AG04450 (cell line): ENCODE measurements around the gene CLC. TPM values are rescaled to one million over a fixed set of nuclear protein-coding genes. Genes with fewer than 3 reads are reported as not detected.

ENCODE experiments used
- CTCF ChIA-PET: fragments of 300-600, 350-600 bp; formaldehyde crosslinking; extraction: SDS; loops from one replicate; lab custom pipeline; 2022; ENCODE audit warnings: antibody characterized with exemption, inconsistent platforms; lab: Charles Lee
- POLR2A ChIA-PET: fragments of 350-600 bp; formaldehyde crosslinking; extraction: SDS; loops from one replicate; lab custom pipeline; 2021; ENCODE audit warnings: antibody characterized with exemption, inconsistent platforms; lab: Yijun Ruan, JAX
- DNase-seq: peaks from one replicate; pipeline ENCODE4 v3.0.0-alpha.2; 2011; ENCODE audit warnings: low read depth, low spot score
- H3K27ac ChIP-seq: one replicate; pipeline ENCODE4 v1.5.1; 2012; ENCODE audit warnings: low read depth, low read length, control low read depth
- H3K27me3 ChIP-seq: one replicate; pipeline ENCODE4 v1.6.0; 2012; ENCODE audit warnings: low read length; ENCODE audit not compliant: control insufficient read depth, insufficient read depth
- H3K4me3 ChIP-seq: 2 replicates; pipeline ENCODE4 v1.5.1; 2011; ENCODE audit warnings: mild to moderate bottlenecking, low read depth, low read length, control low read depth
- H3K9me3 ChIP-seq: 2 replicates; pipeline ENCODE4 v1.5.1; 2012; ENCODE audit warnings: low read length; ENCODE audit not compliant: control insufficient read depth, insufficient read depth
- polyA plus RNA-seq: library from polyadenylated mRNA; depleted of rRNA; stranded (reverse); fragments of >200 nt; gene quantifications from 2 replicates; pipeline ENCODE4 v1.2.3, GENCODE V29; 2011
- TF ChIP-seq, protein P1 (sequence below): IDR thresholded peaks from 2 replicates; pipeline ENCODE4 v1.5.1; 2011; ENCODE audit warnings: low read depth, low read length, control low read depth, inconsistent platforms

Gene CLC
- polyA plus RNA-seq, 1 experiment, result not detected

DNA sequence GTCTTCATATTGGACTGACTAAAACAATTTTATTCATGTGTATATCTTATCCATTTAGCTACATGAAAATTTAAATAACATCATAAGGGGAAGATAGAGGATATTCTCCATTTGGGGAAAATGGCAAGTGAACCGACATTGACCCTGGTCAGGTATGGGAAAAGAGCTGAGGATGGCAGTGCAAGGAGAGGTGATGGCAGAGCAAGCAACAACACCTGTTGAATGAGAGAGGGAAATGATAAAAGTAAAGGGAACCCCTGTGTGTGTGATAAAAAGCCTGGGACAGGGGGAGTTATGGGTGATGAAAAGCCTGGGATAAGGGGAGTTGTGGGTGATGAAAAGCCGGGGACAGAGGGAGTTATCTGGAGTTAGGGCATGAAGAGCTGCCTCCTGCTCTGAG lies 4.0 kb downstream of the CLC start:
- DNase-seq, result no peak
- Histone ChIP-seq H3K4me3 (no peak overlapping the region), H3K27ac (no peak overlapping the region), H3K9me3 (no peaks in the 10 kb centered on the region), H3K27me3 (no peaks in the 10 kb centered on the region)
- TF ChIP-seq, protein P1, sequence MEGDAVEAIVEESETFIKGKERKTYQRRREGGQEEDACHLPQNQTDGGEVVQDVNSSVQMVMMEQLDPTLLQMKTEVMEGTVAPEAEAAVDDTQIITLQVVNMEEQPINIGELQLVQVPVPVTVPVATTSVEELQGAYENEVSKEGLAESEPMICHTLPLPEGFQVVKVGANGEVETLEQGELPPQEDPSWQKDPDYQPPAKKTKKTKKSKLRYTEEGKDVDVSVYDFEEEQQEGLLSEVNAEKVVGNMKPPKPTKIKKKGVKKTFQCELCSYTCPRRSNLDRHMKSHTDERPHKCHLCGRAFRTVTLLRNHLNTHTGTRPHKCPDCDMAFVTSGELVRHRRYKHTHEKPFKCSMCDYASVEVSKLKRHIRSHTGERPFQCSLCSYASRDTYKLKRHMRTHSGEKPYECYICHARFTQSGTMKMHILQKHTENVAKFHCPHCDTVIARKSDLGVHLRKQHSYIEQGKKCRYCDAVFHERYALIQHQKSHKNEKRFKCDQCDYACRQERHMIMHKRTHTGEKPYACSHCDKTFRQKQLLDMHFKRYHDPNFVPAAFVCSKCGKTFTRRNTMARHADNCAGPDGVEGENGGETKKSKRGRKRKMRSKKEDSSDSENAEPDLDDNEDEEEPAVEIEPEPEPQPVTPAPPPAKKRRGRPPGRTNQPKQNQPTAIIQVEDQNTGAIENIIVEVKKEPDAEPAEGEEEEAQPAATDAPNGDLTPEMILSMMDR, result no peak
- ChIA-PET POLR2A (no interaction called here), CTCF (no interaction called here)

DNA sequence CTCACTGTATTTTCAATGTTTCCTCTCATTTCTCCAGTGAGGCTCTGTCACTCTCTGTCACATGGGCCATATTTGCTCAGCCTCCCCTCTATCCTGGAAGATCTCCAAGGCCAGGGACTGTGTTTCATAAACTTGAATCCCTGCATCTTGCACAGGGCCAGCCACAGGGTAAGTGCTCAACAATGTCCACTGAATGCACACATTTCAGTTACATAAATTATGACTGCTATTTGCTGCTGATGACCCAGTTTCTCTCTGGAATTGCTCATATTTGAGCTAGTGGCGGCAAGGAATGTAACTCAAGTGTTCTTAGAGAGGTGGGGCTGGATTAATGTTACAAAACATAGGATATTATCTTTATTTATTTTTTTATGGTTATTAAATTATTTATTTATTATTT lies 6.1 kb downstream of the CLC start:
- H3K27me3 ChIP-seq, result no peaks in the 10 kb centered on the region
- H3K27ac ChIP-seq, result no peak overlapping the region
- DNase-seq, result no peak
- H3K4me3 ChIP-seq, result no peak overlapping the region
- TF ChIP-seq, protein P1, result no peak
- POLR2A ChIA-PET, result no interaction called here
- no peaks in the 10 kb centered on the region for H3K9me3 ChIP-seq
- CTCF ChIA-PET, result no interaction called here

DNA sequence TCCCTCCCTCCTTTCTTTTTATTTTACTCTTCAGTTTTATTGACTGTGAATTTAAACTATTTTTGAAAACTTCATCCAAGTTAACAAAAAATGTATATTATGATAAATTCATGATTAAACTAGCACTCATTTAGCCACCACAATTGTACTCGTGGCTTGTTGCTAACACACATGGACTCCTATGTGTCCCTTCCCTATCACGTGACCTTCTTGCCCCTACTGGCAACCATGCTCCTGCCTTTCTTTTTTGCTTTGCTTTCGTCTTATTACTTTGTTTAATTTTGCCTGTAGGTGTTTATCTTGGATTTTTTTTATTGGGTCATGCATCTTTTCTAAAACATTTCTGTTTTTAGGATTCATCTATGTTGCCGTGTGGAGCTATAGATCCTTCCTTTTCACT lies 8.2 kb downstream of the CLC start:
- H3K27ac ChIP-seq, result no peak overlapping the region
- POLR2A ChIA-PET, result no interaction called here
- no peak for DNase-seq
- H3K9me3 ChIP-seq, result no peaks in the 10 kb centered on the region
- no peaks in the 10 kb centered on the region for H3K27me3 ChIP-seq
- no peak overlapping the region for H3K4me3 ChIP-seq
- CTCF ChIA-PET, result interaction anchor here (0.5 kb wide), 1 partner anchor 178 kb away, joined by 4 read pairs; no protein-coding TSS in a partner anchor
- TF ChIP-seq, protein P1, result no peak

DNA sequence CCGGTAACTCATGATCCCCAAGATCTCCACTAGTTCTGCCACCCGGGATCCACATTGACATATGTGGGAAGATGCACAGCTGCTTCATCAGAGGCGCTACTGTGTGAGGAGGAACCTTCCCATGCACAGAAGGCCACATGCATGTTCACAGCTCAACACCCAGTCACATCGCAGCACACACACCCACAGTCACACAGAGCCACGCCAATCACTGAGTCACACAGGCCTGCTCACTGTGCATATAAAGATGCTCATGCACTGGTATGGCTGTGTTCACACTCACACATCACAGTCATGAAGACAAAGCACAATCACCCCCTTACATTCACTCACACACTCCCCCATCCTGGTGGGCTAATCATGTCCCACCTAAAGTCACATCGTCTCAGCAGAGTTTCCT lies 9.8 kb downstream of the CLC start:
- H3K4me3 ChIP-seq, result no peak overlapping the region
- CTCF ChIA-PET, result no interaction called here
- no peak overlapping the region for H3K27ac ChIP-seq
- TF ChIP-seq, protein P1, result no peak
- no peaks in the 10 kb centered on the region for H3K27me3 ChIP-seq
- POLR2A ChIA-PET, result no interaction called here
- H3K9me3 ChIP-seq, result no peaks in the 10 kb centered on the region
- no peak for DNase-seq

DNA sequence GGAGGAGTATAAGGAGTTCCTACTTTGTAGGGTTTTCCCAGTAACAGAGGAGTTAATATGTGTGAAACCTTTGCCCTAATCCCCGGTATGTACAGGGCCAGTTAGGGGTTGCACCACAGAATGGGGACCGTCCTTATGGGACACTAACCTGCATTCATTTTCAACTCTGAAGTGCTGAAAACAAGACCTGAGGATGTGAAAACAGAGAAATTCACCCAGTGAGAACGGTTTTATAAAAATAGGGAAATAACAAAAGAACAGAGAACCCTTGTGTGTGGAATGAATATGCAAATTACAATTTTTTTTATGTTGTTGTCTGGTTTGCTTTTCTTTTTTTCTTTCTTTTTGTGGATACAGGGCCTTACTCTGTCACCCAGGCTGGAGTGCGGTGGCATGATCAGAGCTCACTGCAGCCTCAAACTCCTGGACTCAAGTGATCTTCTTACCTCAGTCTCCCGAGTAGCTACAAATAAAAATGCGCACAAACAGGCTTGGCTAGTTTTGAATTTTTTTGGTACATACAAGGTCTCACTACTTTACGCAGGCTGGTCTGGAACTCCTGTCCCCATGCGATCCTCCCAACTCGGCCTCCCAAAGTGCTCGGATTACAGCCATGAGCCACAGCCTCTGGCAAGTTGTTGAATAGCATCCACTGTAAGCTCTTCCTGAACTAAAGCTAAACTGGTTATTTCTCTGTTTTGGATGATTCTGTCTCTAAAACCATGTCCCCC lies 10.6 kb downstream of the CLC start:
- no peak for DNase-seq
- CTCF ChIA-PET, result no interaction called here
- no peak overlapping the region for H3K4me3 ChIP-seq
- no peak overlapping the region for H3K27ac ChIP-seq
- TF ChIP-seq, protein P1, result no peak
- no peaks in the 10 kb centered on the region for H3K27me3 ChIP-seq
- POLR2A ChIA-PET, result no interaction called here
- H3K9me3 ChIP-seq, result no peaks in the 10 kb centered on the region
